COLO668 (cell line): ENCODE data around the gene PTPRG.
"Not testable (repeated sequence)": the region's sequence is repeated elsewhere in the genome, so short reads cannot be mapped to it uniquely, and the experiment has no call there.

Source experiments
- DNase-seq: peaks from one replicate; lab custom pipeline; 2025; ENCODE audit not compliant: unreplicated experiment; lab: John Stamatoyannopoulos, UW

PTPRG gene

GRCh38 chr3:62035402-62036057 is 474.2 kb downstream of the PTPRG start:
- DNase-seq = no peak

- no peak for DNase-seq
Observed at GRCh38 chr3:62036726-62037125, 475.4 kb downstream of the PTPRG start.

- not testable (repeated sequence) for DNase-seq
Observed at GRCh38 chr3:62038798-62039197, 477.4 kb downstream of the PTPRG start.

GRCh38 chr3:62039586-62039985 is 478.2 kb downstream of the PTPRG start:
- no peak for DNase-seq

- DNase-seq = no peak
Observed at GRCh38 chr3:62041681-62042080, 480.3 kb downstream of the PTPRG start.

- DNase-seq = no peak
Observed at GRCh38 chr3:62044874-62045411, 483.6 kb downstream of the PTPRG start.

GRCh38 chr3:62046326-62046725 is 485.0 kb downstream of the PTPRG start:
- DNase-seq = no peak

GRCh38 chr3:62048577-62048976 is 487.2 kb downstream of the PTPRG start:
- no peak for DNase-seq

- DNase-seq = no peak
Observed at GRCh38 chr3:62049033-62049432, 487.7 kb downstream of the PTPRG start.

GRCh38 chr3:62051506-62051905 is 490.1 kb downstream of the PTPRG start:
- peak; percentile 34 for DNase-seq

- no peak for DNase-seq
Observed at GRCh38 chr3:62052331-62052730, 491.0 kb downstream of the PTPRG start.

- no peak for DNase-seq
Observed at GRCh38 chr3:62056658-62057057, 495.3 kb downstream of the PTPRG start.

- DNase-seq = no peak
Observed at GRCh38 chr3:62057339-62058047, 496.1 kb downstream of the PTPRG start.

GRCh38 chr3:62065985-62066693 is 504.8 kb downstream of the PTPRG start:
- DNase-seq = no peak

- DNase-seq = no peak
Observed at GRCh38 chr3:62068337-62068736, 507.0 kb downstream of the PTPRG start.

- DNase-seq = no peak
Observed at GRCh38 chr3:62070891-62071290, 509.5 kb downstream of the PTPRG start.

- no peak for DNase-seq
Observed at GRCh38 chr3:62073038-62073437, 511.7 kb downstream of the PTPRG start.

GRCh38 chr3:62084558-62084957 is 523.2 kb downstream of the PTPRG start:
- peak; percentile 1 for DNase-seq

- no peak for DNase-seq
Observed at GRCh38 chr3:62088472-62089104, 527.2 kb downstream of the PTPRG start.

GRCh38 chr3:62090066-62090465 is 528.7 kb downstream of the PTPRG start:
- no peak for DNase-seq

GRCh38 chr3:62090519-62090918 is 529.1 kb downstream of the PTPRG start:
- DNase-seq = no peak
